ENCODE results near the gene FOSL2. TPM values are rescaled to one million over a fixed set of nuclear protein-coding genes. Genes with fewer than 3 reads are reported as not detected.

The FOSL2 gene
- polyA plus RNA-seq, 1 of the 3 experiments (the other 2 are of a cell fraction), result 41.7 TPM

GRCh38 chr2:28444956-28445355 lies 52.3 kb downstream of the FOSL2 start:
- no peak for TF ChIP-seq JUND (IDR thresholded peaks at IDR 0.05)
- H3K27me3 ChIP-seq (ENCODE audit: insufficient read depth), result no peaks in the 10 kb centered on the region
- no peak overlapping the region for H3K4me3 ChIP-seq (ENCODE audit: low read depth in 2 of 2, low read length in 1 of 2)
- H4K20me1 ChIP-seq (ENCODE audit: insufficient read depth), result no peaks in the 10 kb centered on the region
- H3K79me2 ChIP-seq (ENCODE audit: insufficient read depth), result no peaks in the 10 kb centered on the region
- H3K4me2 ChIP-seq, result no peak overlapping the region
- WGBS (ENCODE audit: low lambda C conversion rate), result 96% methylated on average over 4 of the region's 4 CpGs
- no peaks in the 10 kb centered on the region for H3K9me2 ChIP-seq
- H3F3A ChIP-seq (replicated peaks; ENCODE audit: insufficient read depth), result peaks cover 11% of the 10 kb centered on the region
- ChIA-PET POLR2A (no interaction called here), CTCF (interaction anchor here (0.6 to 3.2 kb wide), 4 partner anchors 8 to 741 kb away, joined by 3 to 14 read pairs (median 3); no protein-coding TSS in a partner anchor)
- H2AFZ ChIP-seq (ENCODE audit: low read depth), result no peak overlapping the region
- H3K4me1 ChIP-seq (ENCODE audit: control insufficient read depth in 1 of 2, insufficient read depth in 2 of 2, low read depth in 1 of 2, low read length in 1 of 2), result peaks cover 0 to 32% of the 10 kb centered on the region in 2 experiments; a peak in 2 of 4 replicates
- H3K27ac ChIP-seq (ENCODE audit: low read depth in 2 of 2, low read length in 1 of 2), result no peak overlapping the region
- H3K36me3 ChIP-seq (replicated peaks in 1 of 2; ENCODE audit: control insufficient read depth in 1 of 2, insufficient read depth in 2 of 2, low read length in 1 of 2), result no peaks in the 10 kb centered on the region
- no peaks in the 10 kb centered on the region for H3K9me3 ChIP-seq
- no peak overlapping the region for H3K9ac ChIP-seq
- no peak for DNase-seq

DNA sequence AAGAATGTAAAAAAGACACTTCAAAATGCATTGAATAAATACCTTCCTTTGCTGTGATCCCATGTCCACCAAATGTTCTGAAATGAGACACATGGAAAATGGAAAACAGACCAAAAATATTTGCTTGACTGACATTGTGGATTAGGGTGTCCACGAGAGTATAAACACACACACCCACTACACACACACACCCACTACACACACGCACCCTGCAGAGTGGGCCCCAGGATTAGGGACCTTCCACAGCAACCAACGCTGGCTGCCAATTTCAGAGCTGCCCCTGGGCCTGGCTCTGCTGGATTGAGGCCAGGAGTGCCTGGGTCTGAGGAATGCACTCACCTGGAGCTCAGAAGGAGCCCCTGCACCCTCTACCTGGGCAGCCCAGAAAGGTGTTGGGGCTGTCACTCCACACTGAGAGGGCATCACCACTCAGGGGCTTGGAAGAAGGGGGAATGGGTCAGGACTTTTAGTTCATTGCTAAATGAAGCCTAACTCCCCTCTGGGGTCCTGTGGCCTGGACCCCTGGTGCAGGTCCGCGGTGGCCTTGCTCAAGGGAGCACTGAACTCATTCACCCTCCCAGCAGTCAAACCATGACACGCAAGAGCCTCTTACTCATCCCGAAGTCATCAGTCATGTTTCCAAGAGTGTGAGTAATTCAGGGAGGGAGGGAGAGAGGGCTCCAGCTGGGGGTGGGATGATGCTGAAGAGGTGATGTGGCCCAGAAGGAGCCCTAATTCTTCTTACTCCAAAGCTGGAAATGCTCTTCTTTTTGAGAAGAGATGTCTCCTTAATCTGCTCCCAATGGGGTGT lies 53.0 kb downstream of the FOSL2 start:
- Histone ChIP-seq H3K36me3 (replicated peaks in 1 of 2; ENCODE audit: control insufficient read depth in 1 of 2, insufficient read depth in 2 of 2, low read length in 1 of 2) (no peaks in the 10 kb centered on the region), H3K4me2 (peak overlapping the region; percentile 57), H4K20me1 (ENCODE audit: insufficient read depth) (no peaks in the 10 kb centered on the region), H3K9me2 (no peaks in the 10 kb centered on the region), H2AFZ (ENCODE audit: low read depth) (peak overlapping the region; percentile 5; the same call in 1 of the 2 replicates), H3K9ac (no peak overlapping the region), H3K4me3 (ENCODE audit: low read depth in 2 of 2, low read length in 1 of 2) (no peak overlapping the region), H3K9me3 (no peaks in the 10 kb centered on the region), H3K79me2 (ENCODE audit: insufficient read depth) (no peaks in the 10 kb centered on the region), H3K4me1 (ENCODE audit: control insufficient read depth in 1 of 2, insufficient read depth in 2 of 2, low read depth in 1 of 2, low read length in 1 of 2) (peaks cover 3 to 35% of the 10 kb centered on the region in 2 experiments; a peak in 3 of 4 replicates), H3F3A (replicated peaks; ENCODE audit: insufficient read depth) (peaks cover 12% of the 10 kb centered on the region), H3K27ac (ENCODE audit: low read depth in 2 of 2, low read length in 1 of 2) (peak overlapping the region in 1 of 2 experiments; percentile 73; a peak in 2 of 4 replicates), H3K27me3 (ENCODE audit: insufficient read depth) (no peaks in the 10 kb centered on the region)
- POLR2A ChIA-PET, result no interaction called here
- WGBS (ENCODE audit: low lambda C conversion rate), result 33% methylated on average over 7 of the region's 7 CpGs
- peak; percentile 32 for DNase-seq
- CTCF ChIA-PET, result interaction anchor here (1.0 to 1.9 kb wide), 4 partner anchors 121 to 742 kb away, joined by 3 to 8 read pairs (median 4); no protein-coding TSS in a partner anchor
- TF ChIP-seq POLR2AphosphoS5 (IDR thresholded peaks at IDR 0.05; ENCODE audit: low read depth, low read length), result peak; percentile 86; the same call in 1 of the 2 replicates
- TF ChIP-seq, protein P1, sequence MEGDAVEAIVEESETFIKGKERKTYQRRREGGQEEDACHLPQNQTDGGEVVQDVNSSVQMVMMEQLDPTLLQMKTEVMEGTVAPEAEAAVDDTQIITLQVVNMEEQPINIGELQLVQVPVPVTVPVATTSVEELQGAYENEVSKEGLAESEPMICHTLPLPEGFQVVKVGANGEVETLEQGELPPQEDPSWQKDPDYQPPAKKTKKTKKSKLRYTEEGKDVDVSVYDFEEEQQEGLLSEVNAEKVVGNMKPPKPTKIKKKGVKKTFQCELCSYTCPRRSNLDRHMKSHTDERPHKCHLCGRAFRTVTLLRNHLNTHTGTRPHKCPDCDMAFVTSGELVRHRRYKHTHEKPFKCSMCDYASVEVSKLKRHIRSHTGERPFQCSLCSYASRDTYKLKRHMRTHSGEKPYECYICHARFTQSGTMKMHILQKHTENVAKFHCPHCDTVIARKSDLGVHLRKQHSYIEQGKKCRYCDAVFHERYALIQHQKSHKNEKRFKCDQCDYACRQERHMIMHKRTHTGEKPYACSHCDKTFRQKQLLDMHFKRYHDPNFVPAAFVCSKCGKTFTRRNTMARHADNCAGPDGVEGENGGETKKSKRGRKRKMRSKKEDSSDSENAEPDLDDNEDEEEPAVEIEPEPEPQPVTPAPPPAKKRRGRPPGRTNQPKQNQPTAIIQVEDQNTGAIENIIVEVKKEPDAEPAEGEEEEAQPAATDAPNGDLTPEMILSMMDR (IDR thresholded peaks at IDR 0.05), result no peak
- TF ChIP-seq, protein P2, sequence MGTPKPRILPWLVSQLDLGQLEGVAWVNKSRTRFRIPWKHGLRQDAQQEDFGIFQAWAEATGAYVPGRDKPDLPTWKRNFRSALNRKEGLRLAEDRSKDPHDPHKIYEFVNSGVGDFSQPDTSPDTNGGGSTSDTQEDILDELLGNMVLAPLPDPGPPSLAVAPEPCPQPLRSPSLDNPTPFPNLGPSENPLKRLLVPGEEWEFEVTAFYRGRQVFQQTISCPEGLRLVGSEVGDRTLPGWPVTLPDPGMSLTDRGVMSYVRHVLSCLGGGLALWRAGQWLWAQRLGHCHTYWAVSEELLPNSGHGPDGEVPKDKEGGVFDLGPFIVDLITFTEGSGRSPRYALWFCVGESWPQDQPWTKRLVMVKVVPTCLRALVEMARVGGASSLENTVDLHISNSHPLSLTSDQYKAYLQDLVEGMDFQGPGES (IDR thresholded peaks at IDR 0.05; ENCODE audit: low read depth, low read length), result no peak
- no peak for TF ChIP-seq NRF1 (IDR thresholded peaks at IDR 0.05; ENCODE audit: low read depth, low read length)
- TF ChIP-seq NFIC (IDR thresholded peaks at IDR 0.05; ENCODE audit: borderline replicate concordance), result peak; percentile 90
- peak; percentile 92 for TF ChIP-seq TCF12 (IDR thresholded peaks at IDR 0.05)
- TF ChIP-seq EP300 (IDR thresholded peaks at IDR 0.05; ENCODE audit: borderline replicate concordance in 1 of 2, low read depth in 1 of 2, low read length in 1 of 2), result peak in 1 of 2 experiments; percentile 87; a peak in 2 of 4 replicates
- TF ChIP-seq EZH2phosphoT487 (IDR thresholded peaks at IDR 0.05; ENCODE audit: borderline replicate concordance, low read depth), result no peak
- TF ChIP-seq REST (IDR thresholded peaks at IDR 0.05; ENCODE audit: low read depth, low read length), result 0 out of 2 replicates have a peak, but pooled peaks have one; percentile 63
- peak; percentile 96 for TF ChIP-seq PBX3 (IDR thresholded peaks at IDR 0.05)
- TF ChIP-seq GATA2 (CRISPR knock-in tag; IDR thresholded peaks at IDR 0.05), result no peak
- TF ChIP-seq RAD21 (IDR thresholded peaks at IDR 0.05; ENCODE audit: low read length), result no peak
- TF ChIP-seq CHD2 (IDR thresholded peaks at IDR 0.05; ENCODE audit: low read length, partially characterized antibody), result no peak
- TF ChIP-seq SIN3A (IDR thresholded peaks at IDR 0.05; ENCODE audit: borderline replicate concordance, low read depth, low read length), result peak; percentile 55; the same call in 1 of the 2 replicates
- TF ChIP-seq SMC3 (IDR thresholded peaks at IDR 0.05; ENCODE audit: low read depth, low read length), result no peak
- TF ChIP-seq MXI1 (IDR thresholded peaks at IDR 0.05; ENCODE audit: low read depth, low read length), result no peak
- TF ChIP-seq FOXJ3 (CRISPR knock-in tag; IDR thresholded peaks at IDR 0.05), result no peak
- no peak for TF ChIP-seq GABPA (IDR thresholded peaks at IDR 0.05; ENCODE audit: low read depth)
